Hematopoietic multipotent progenitor cell treated with erythropoietin and hydrocortisone succinate and interleukin-3 and kit ligand, for 8 days (in vitro differentiated cells): ENCODE measurements around the gene SCAMP3.
"Not testable (repeated sequence)": the region's sequence is repeated elsewhere in the genome, so short reads cannot be mapped to it uniquely, and the experiment has no call there.

ENCODE experiments used
- DNase-seq: peaks from one replicate; pipeline ENCODE4 v3.0.0-alpha.2; 2015

SCAMP3 gene

DNA sequence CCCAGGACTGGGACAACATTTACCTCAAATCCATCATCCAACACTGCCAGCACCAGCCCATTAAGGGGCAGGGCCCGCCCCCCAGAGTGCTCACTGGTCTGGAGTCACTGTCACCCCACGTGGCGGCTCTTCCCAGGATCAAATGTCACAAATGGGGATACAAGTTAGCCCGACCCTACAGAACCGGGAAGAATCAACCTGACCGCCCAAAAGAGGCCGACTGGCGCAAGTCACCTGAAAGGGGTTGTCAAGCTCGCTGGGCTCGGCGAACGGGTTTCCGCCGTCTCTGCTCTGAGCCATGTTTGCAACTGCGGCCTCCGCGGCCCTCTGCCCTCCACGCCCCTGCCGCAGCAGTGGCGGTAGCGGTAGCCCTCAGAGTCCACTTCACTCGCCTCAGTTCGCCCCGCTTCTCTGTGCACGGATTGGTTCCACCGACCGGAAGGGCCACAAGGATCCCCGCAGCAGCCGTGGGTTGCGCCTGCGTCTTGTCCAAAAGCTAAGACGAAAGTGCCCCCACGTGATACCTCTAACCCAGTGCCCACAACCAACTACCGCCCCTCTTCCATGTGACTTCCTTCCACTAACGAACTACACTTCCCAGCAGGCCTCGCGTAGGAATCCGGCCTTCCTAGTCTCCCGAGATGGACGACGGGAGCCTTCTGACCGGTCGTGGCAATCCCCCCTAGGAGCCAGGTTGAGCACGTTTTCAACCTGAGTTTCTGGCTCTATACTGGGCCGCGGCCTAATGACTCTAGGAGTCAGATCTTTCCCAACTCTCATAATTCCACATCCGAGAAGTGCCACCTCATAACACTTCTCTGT is at the start of gene SCAMP3:
SCAMP3 (minus strand) TSS at position 509 of the 822 bp plus-strand sequence; CDS start at position 300, 209 bp downstream.
- peak; percentile 98 for DNase-seq

DNA sequence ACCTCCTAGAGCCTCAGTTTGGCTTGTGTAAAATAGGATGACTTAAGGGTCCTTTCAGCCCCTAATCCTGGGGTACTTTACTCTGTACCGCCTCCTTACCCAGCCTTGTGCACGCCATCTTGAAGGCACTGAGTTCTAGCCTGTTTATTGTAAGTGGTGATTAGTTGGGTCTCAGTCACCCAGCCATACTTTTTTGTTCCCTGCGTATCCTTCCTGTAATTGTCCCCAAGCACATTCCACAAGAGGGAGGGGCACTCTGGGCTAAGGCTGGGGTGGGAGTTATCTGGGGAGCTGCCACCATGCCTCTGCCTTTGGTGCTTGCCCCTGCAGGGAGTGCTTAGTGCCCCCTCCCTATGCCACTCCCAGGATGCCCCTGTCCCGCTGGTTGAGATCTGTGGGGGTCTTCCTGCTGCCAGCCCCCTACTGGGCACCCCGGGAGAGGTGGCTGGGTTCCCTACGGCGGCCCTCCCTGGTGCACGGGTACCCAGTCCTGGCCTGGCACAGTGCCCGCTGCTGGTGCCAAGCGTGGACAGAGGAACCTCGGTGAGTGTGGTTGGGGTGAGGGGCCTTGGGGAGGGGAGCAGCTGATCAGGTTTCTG is 47.4 kb upstream of the SCAMP3 start:
- peak; percentile 53 for DNase-seq

DNA sequence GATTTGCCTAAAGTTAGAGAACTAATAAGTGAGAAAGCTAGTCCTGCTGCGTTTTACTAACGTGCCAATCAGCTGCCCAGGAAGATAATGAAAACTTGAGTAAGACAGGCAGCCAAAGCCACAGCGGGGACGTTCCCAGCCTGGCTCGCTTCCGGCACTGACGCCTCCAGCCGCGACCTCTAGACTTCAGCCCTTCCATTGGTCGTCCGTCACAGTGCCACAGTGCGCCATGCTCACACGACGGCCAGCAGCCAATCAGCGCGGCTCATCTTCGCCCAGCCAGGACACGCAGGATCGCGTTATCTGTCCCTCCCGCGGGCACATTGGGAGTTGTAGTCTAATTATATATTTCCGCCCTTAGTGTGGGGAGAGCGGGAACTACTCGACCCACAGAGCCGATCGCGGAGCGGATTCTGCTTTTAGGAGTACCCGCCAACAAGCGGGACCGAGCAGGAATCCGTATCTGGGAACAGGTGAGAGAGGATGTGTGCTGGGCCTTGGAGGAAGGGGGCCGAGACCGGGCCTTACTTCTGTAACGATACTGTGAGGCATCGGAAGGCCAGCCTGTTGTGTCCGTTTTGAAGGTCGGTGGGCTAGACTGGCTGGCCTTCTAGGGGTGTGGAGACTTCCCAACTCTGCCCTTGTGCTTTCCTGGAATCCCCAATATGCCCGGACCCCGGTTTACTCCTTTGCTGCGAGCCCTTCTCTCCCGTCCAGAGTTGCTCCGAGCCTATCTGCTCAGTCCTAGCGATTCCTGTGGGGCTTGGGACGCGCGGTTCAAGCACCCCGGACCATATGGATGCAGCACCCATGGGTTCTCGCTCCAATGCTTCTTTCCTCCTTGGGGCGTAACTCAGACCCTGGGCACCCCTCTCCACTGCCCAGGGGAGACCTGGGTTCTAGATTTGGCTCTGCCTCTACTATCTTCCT is 46.6 kb upstream of the SCAMP3 start, which contains the start of gene FDPS:
FDPS (plus strand) TSS at position 374 of the 930 bp plus-strand sequence. CDS start 924 bp downstream, outside the sequence.
- peak; percentile 100 for DNase-seq

DNA sequence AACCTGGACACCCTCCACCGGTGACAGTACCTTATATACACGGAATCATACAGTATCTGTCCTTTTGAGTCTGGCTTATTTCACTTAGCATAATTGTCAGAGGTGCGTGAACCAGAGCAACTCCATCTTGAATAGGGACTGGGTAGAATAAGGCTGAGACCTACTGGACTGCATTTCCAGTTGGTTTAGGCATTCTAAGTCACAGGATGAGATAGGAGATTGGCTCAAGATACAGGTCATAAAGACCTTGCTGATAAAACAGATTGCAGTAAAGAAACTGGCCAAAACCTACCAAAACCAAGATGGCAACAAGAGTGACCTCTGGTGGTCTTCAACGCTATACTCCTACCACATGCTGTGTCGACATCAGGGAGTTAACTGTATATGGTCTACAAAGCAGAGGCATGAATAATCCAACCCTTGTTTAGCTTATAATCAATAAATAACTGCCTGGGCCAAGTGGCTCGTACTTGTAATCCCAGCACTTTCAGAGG is 45.1 kb upstream of the SCAMP3 start:
- DNase-seq: peak; percentile 85

DNA sequence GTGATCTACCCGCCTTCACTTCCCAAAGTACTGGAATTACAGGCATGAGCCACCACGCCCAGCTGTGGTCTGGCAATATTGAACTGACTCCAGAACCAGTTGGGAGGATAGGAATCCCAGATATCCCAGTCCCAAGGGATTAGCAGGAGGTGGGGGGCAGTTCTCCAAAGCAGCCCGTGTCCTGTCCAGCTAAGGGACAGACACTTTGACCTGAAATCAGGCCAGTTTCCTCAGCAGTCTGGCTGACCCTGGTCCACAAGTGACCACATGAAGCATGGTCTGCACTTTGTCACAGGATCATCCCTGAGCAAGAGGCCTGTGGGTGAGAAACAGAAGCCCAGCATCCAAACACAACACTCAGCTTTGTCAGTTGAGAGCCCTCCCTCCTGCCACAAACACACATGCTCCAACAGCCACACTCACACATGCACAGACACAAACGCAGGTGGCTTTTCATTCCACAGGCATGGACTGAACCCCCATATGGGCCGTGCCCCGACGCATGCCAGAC is 43.8 kb upstream of the SCAMP3 start:
- no peak for DNase-seq

DNA sequence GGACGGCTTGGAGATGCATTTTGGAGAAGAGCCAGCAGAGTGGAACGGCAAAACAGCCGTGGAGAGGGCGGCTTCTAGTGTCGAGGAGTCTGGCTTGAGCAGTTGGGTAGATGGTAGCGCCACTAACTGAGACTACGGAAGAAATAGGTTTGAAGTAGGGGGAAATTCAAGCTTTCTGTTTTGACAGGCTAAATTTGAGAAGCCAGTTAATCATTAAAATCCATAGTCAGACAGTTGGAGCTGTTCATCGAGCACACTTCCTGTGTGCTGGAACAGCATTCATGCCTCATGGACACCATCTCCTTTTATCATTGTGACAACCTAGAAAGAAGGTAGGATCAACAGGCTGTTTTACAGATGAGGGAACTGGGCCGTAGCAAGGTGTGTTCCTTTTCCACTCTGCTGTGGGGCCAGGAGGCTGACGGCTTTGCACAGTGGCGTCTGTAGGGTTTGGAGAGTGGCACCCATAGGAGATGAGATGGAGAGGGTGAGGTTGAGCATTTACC is 42.5 kb upstream of the SCAMP3 start:
- no peak for DNase-seq

DNA sequence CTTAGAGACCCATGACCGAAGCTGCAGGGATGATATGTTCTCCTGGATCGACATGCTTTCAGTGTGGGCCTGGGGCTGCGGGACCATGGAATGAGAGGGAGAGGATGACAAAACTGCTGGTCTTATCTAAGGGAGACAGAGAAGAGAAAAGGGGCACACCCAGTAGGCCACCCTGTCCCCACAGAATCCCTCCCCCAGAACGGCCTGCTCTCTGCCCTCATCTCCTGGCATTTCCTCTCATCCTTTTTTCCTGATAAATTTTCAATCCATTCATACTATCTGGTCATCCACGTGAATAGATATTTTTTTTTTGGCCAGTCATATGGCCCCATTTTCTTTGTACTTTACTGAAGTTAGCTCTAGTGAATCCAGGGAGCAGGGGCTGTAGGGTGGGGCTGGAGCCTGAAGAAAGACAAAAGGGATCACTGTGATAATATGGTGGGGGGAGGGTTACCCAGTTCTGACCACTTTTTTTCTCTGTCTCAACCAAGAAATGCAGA is 39.2 kb upstream of the SCAMP3 start, which contains the start of gene PKLR:
PKLR (minus strand) TSS at position 97 of the 500 bp plus-strand sequence; CDS start at position 54, 43 bp downstream.
- peak; percentile 91 for DNase-seq

DNA sequence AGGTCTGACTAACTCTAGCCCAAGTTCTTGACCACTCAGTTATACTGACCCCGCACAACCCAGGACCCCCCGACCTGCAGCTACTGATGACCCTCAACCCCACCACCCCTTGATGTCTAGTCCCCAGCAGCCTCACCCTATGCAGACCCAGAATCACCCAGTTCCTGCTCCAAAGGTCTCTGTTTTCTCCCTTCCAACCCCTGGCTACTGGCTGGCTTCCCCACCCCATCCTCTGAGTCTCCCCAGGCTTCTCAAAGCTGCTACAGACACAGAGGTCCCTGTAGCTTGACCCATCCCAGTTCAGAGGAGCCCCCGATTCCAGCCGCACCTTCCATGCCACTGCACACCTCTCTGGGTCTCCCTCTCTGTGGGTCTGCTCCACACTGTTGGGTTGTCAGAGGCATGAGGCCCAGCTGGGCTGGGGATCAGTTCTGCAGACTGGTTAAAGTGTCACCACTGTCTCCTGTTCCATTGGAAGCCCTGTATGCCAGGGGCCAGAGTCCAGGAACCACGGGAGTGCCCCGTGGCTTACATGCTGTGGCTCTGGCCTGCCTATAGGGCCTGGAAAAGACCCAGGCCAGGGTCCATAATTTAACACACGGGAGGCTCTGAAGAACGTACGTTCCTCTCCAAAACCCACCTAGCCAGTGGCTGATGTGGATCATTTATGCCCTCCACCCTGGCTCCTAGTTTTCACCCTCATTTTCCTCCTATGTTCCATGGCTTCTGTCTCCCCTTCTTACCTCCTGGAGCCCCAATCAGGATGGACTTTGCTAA is 38.6 kb upstream of the SCAMP3 start:
- no peak for DNase-seq

DNA sequence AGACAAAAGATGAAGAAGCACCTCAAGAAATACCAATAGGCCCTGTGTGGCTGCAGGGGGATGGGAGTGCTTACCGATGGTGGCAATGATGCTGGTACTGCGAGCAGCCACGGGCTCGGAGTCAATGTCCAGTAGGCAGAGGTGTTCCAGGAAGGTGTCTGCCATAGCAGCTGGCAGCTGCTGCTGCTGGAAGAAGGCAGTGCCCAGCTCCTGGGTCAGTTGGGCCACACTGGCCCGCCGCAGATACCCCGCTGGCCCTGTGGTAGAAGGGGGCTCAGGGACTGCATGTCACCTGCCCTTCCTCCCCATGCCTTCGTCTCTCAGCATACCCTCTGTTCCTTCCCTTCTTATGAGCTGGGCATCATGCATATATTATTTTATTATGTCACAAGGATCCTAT is 37.9 kb upstream of the SCAMP3 start:
- no peak for DNase-seq

DNA sequence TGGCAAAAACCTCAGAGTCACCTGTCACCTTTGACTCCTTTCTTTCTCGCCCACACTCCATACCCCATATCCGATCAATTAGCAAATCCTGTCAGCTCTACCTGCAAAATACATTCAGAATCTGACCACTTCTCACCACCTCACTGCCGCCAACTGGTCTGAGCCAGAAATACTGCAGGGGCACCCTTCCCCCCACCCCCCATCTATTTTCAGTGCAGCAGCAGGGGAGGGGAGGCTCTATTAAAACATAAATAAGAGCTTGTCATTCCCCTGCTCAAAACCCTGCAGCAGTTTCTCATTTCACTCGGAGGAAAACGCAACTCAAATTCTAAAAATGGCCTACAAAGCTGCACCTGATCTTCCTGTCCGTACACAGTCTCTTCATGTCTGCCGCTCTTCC is 35.2 kb upstream of the SCAMP3 start:
- no peak for DNase-seq

DNA sequence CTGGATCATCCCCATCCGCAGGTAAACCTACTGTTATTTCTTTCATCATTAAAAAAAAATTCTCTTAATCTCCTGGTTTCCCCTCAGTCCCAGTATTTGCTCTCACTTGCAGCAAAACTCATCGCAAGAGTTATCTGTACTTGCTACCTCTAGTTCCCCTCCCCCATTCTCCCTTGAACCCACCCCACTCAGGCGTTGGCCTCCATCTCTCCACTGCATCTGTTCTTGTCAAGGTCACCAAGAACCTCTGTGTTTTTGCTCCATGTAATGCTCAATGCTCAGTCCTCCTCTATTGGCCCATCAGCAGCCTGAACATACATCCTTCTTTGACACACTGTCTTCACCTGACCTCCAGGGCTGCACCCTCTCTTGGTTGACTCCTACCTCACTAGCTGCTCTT is 34.5 kb upstream of the SCAMP3 start:
- peak; percentile 59 for DNase-seq

DNA sequence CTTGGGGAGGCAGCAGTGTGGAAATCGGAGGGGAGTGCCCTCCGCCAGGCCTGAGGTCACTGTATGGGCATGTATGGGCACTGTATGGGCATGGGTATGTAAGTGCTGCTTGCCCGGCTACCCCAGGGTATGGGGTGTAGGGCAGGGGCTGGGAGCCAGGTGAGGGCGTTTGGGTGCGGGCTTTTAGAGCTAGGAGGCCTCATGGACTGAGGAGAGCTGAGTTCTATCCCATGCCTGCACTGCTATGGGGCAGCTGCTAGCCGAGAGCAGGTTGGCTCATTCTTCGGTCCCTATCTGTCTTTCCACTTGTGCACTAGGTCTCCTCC is 33.7 kb upstream of the SCAMP3 start:
- DNase-seq: no peak

DNA sequence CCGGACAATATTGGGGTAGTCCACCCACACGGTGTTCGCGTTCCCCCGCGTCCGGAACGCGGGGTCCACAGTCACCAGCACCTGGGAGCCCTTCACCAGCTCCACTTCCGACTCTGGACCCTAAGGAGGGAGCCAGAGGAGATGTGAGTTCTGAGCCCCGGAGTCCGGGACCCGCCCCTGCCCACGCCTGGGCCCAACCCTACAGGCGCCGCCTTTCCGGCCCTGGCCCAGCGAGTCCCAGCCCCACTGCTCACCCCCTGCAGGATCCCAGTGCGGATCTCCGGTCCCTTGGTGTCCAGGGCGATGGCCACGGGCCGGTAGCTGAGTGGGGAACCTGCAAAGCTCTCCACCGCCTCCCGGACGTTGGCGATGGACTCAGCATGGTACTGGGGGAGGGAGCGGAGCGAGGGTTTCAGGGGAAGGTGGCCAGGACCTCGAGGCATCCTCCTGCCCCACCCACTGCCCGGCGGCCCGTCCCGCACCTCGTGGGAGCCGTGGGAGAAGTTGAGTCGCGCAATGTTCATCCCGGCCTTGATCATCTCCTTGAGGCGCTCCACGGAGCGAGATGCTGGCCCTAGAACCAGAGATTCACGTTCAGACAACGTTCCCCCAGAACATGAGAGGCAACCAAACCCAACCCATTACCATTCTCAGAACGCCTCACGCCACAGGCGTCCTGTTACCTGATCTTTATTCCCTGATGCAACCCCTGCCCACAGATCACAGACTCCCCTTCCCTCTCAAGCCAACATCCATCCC is 33.2 kb upstream of the SCAMP3 start:
- DNase-seq: no peak

DNA sequence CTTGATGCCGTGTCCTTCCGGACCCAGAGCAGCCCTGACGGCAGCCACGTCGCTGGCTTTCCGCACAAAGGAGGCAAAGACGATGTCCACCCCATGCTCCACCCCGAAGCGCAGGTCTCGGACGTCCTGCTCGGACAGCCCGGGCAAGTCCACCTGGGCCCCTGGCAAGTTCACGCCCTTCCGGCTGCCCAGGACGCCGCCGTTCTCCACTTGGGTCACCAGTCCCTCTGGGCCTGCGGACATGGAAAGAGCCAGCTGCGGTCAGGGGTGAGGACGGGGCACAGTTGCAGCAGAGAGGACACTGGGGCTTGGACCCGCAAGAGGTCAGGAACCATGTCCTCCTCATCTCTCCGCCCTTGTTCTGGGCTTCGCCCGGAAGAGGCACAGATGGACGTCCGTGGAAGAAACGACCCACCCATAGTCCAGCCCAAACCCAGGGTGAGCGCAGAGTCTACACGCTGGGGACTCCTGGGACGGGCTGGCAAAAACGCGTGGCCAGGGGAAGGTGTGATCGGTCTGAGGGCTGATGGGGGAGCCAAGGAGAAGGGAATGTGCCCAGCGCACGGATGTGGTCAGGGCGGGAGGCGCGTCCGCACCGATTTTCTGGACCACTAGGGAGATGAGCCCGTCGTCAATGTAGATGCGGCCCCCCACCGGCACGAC is 32.5 kb upstream of the SCAMP3 start:
- DNase-seq: no peak

DNA sequence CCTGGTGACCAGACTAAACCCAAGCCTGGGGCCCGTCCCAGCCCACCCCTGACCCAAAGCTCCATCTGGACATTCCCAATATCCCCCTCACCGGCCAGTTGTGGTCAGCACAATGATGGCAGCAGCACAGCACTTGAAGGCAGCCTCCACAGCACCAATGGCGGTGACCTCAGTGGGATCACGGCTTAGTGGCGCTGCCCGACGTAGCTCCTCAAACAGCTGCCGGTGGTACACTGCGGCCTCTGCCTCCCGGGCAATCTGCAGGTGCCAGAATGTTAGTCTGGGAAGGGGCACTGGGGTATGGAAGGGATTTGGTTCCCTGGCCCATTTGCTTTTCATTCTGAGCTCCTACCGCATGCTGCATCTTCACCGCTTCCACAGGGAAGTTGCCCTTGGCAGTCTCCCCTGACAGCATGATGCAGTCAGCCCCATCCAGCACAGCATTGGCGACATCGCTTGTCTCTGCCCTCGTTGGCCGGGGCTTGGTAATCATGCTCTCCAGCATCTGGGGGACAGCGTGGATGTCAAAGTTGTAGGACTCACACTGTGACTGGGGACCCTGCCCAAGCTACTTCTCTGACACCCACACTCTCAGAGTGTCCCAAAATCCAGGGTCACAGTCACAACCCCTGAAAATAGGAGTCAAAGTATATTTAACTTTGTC is 31.1 kb upstream of the SCAMP3 start:
- no peak for DNase-seq

DNA sequence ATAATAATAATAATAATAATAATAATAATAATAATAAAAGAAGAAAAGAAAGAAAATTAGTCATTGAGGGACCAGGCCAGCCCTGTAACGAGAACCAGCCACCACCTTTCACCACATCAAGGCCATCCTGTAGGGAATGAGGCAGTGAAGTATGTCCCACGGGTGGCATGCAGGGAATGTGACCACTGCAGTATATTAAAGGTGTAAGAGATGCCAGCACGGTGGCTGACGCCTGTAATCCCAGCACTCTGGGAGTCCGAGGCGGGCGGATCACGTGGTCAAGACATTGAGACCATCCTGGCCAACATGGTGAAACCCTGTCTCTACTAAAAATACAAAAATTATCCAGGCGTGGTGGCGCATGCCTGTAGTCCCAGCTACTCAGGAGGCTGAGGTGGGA is 28.8 kb upstream of the SCAMP3 start:
- DNase-seq: not testable (repeated sequence)

DNA sequence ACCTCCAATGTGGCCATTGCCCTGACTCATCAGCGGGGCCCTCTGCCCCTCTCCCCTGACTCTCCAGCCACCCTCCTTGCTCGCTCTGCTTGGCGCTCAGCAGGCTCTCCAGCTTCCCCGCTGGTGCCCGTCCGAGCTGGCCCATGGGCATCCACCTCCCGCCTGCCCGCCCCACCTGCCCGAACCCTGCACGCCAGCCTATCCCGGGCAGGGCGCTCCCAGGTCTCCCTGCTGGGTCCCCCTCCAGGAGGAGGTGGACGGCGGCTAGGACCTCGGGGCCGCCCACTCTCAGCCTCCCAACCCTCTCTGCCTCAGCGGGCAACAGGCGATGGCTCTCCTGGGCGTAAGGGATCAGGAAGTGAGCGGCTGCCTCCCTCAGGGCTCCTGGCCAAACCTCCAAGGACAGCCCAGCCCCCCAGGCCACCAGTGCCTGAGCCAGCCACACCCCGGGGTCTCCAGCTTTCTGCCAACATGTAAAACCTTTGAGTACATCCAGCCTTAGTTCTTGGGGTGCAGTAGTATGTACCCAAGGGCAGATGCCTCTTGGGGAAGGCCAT is 25.9 kb upstream of the SCAMP3 start:
- DNase-seq: peak; percentile 32

DNA sequence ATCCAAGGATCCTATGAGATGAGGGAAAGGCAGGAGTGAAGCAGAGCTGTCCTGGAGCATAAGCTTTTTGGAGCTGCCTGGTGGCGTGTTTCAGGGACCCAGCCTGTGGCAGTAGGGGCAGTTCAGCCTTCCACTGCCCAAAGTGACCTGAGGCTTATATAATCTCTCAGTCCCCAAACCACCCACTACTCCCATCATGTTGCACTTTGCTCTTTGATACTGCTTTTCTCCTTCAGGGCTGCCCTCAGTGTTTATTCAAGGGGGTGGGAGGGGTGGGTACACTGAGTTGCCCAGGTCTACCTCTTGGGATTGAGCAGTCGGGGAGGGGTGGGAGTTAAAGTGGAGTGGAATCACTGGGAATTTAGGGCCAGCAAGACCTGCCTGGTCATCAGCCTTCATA is 24.4 kb upstream of the SCAMP3 start:
- DNase-seq: no peak

DNA sequence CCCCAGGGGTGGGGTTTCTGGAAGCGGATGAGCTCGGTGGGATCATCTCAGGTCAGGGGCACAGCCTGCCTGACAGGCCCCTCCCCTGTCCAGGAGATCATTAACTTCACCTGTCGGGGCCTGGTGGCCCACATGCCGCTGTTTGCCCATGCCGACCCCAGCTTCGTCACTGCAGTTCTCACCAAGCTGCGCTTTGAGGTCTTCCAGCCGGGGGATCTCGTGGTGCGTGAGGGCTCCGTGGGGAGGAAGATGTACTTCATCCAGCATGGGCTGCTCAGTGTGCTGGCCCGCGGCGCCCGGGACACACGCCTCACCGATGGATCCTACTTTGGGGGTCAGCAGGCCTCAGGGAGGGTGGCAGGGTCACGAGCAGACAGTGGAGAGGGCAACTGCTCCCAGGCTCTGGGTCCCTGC is 23.5 kb upstream of the SCAMP3 start:
- DNase-seq: no peak
